GM19351 (cell line): ENCODE measurements around the gene RASSF5.
A peak's percentile ranks its signal among the peaks of the same experiment; 100 is the strongest.
"Not testable (repeated sequence)": the region's sequence is repeated elsewhere in the genome, so short reads cannot be mapped to it uniquely, and the experiment has no call there.

Experiments
- ATAC-seq: cut with Tn5 transposase; IDR thresholded peaks from one replicate; pipeline ENCODE4 v1.9.1; 2021; ENCODE audit warnings: mild to moderate bottlenecking, moderate library complexity; ENCODE audit not compliant: unreplicated experiment

Gene RASSF5

GRCh38 chr1:206563367-206564207 is 56.3 kb downstream of the RASSF5 start:
- ATAC-seq = peak; percentile 37

- ATAC-seq = no peak
Measured at GRCh38 chr1:206565995-206566394, 58.7 kb downstream of the RASSF5 start.

- ATAC-seq = no peak
Measured at GRCh38 chr1:206566999-206567398, 59.7 kb downstream of the RASSF5 start.

GRCh38 chr1:206568256-206568655 is 60.9 kb downstream of the RASSF5 start:
- no peak for ATAC-seq

- no peak for ATAC-seq
Measured at GRCh38 chr1:206568779-206569352, 61.5 kb downstream of the RASSF5 start.

- ATAC-seq = no peak
Measured at GRCh38 chr1:206569556-206569955, 62.2 kb downstream of the RASSF5 start.

- ATAC-seq = no peak
Measured at GRCh38 chr1:206570529-206570928, 63.2 kb downstream of the RASSF5 start.

- ATAC-seq = no peak
Measured at GRCh38 chr1:206572835-206573234, 65.5 kb downstream of the RASSF5 start.

GRCh38 chr1:206573319-206573718 is 66.0 kb downstream of the RASSF5 start:
- no peak for ATAC-seq

- ATAC-seq = no peak
Measured at GRCh38 chr1:206573762-206574161, 66.4 kb downstream of the RASSF5 start.

- no peak for ATAC-seq
Measured at GRCh38 chr1:206575165-206575893, 68.0 kb downstream of the RASSF5 start.

GRCh38 chr1:206575894-206576737 is 68.8 kb downstream of the RASSF5 start:
- no peak for ATAC-seq

GRCh38 chr1:206577626-206578025 is 70.3 kb downstream of the RASSF5 start:
- no peak for ATAC-seq

GRCh38 chr1:206578068-206578977 is 71.0 kb downstream of the RASSF5 start:
- no peak for ATAC-seq

- ATAC-seq = no peak
Measured at GRCh38 chr1:206578978-206579374, 71.6 kb downstream of the RASSF5 start.

- ATAC-seq = peak; percentile 84
Measured at GRCh38 chr1:206579747-206580437, 72.6 kb downstream of the RASSF5 start.

GRCh38 chr1:206580438-206581113 is 73.2 kb downstream of the RASSF5 start:
- no peak for ATAC-seq

- not testable (repeated sequence) for ATAC-seq
Measured at GRCh38 chr1:206581114-206581497, 73.8 kb downstream of the RASSF5 start.

GRCh38 chr1:206581571-206581981 is 74.2 kb downstream of the RASSF5 start:
- no peak for ATAC-seq
